Stimulated activated naive CD4-positive, alpha-beta T cell (primary cell): ENCODE measurements around the gene PTRHD1.

Experiments
- DNase-seq, 6 experiments: peaks; one replicate each; lab custom pipeline; 2025; lab: John Stamatoyannopoulos, UW

Gene PTRHD1

GRCh38 chr2:24756789-24757188, 36.4 kb downstream of the PTRHD1 start:
- no peak for DNase-seq

DNA sequence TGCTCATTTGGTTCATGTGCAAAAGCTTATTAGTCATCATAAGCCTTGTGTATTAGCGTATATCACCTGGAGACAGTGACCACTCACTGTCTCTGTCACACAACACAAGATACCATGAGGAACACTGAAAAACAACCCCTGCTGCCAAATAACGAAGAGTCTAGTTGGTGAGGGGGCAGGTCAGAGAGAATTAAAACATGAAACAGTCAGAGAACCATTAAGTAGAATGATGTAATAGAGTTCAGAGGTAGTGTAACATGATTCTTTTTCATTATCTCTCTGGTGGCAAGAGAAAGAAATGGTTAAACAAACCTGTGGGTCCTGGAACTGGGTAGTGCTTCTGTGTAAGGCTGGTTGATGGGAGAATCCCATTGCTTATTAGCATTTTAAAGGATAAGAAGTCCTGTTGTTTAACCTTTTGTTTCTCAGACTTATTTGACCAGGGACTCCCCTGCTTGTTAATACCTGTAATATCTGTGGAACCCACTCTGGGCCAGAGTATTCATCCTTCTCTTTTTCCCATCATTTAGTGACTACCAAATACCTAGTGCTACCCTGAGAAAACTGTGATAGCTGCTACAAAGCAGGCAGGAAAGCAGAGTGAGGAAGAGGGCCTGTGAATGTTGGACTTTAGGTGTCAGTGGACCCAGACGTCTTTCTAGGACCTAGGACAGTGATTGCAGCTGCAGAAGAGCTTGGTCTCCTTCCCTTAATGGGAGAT, 38.0 kb downstream of the PTRHD1 start:
- DNase-seq = no peak

- DNase-seq = no peak
These were observed 44.0 kb downstream of the PTRHD1 start for GRCh38 chr2:24749069-24749691.

GRCh38 chr2:24747299-24747698, 45.9 kb downstream of the PTRHD1 start:
- DNase-seq = no peak

- DNase-seq = no peak
These were observed 47.4 kb downstream of the PTRHD1 start for GRCh38 chr2:24745825-24746224.

- DNase-seq = no peak
These were observed 48.8 kb downstream of the PTRHD1 start for GRCh38 chr2:24744356-24744755.

- DNase-seq = no peak
These were observed 49.3 kb downstream of the PTRHD1 start for GRCh38 chr2:24743924-24744323.

DNA sequence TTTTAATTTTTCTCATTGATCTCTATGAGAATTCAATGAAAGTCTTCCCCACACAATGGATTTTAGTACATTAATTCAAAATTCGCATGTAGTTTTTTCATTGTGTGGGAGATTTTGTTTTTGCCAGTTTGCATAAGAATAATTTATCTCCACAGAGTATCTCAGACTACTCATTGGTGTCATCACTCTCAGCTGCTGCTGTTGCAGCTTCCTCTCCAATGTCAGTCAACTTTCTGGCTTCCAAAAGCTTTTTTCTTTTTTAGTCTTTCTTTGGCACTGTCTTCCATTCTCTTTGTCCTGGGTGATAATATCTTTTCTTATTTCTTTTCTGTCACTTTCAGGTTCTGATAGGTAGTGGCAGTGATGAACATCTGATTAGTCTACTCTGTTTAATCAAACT, 50.5 kb downstream of the PTRHD1 start:
- DNase-seq = no peak

DNA sequence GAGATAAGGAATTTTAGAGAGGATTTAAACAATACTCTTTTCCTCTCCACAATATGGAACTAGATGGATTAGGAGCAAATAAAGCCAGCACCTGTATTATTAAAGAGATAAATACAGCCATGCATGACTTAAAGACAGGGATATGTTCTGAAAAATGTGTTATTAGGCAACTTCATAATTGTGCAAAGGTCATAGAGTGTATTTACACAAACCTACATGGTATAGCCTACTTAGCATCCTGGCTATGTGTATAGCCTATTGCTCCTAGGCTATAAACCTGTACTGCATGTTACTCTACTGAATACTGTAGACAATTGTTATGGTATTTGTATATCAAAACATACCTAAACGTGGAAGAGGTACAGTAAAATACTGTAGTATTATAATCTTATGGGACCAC, 53.0 kb downstream of the PTRHD1 start:
- no peak for DNase-seq
